Tibial nerve (tissue), 3 donors: Measurements from ENCODE around the gene CCDC63.

Source experiments
- POLR2A ChIP-seq, 2 donors: fragments of 450-650 bp; IDR thresholded peaks; one replicate each; pipeline ENCODE4 v1.6.1; 2017; ENCODE audit warnings: antibody characterized with exemption in 2 of 2, mild to moderate bottlenecking in 2 of 2, moderate library complexity in 2 of 2
- TF ChIP-seq, protein P1 (sequence below), 5 experiments: fragments of 200-600 bp in 3 of 5; fragments of 450-650 bp in 2 of 5; sonication (generic) in 3 of 5; IDR thresholded peaks; one replicate each; pipeline ENCODE4 v1.5.1; 2016 to 2019; ENCODE audit warnings: antibody characterized with exemption in 5 of 5, mild to moderate bottlenecking in 3 of 5, moderate library complexity in 2 of 5

- TF ChIP-seq, protein P1, sequence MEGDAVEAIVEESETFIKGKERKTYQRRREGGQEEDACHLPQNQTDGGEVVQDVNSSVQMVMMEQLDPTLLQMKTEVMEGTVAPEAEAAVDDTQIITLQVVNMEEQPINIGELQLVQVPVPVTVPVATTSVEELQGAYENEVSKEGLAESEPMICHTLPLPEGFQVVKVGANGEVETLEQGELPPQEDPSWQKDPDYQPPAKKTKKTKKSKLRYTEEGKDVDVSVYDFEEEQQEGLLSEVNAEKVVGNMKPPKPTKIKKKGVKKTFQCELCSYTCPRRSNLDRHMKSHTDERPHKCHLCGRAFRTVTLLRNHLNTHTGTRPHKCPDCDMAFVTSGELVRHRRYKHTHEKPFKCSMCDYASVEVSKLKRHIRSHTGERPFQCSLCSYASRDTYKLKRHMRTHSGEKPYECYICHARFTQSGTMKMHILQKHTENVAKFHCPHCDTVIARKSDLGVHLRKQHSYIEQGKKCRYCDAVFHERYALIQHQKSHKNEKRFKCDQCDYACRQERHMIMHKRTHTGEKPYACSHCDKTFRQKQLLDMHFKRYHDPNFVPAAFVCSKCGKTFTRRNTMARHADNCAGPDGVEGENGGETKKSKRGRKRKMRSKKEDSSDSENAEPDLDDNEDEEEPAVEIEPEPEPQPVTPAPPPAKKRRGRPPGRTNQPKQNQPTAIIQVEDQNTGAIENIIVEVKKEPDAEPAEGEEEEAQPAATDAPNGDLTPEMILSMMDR (IDR thresholded peaks at IDR 0.05), result no peak
- no peak for TF ChIP-seq POLR2A (IDR thresholded peaks at IDR 0.05)
Measured at GRCh38 chr12:110824342-110824741, 22.4 kb upstream of the CCDC63 start.
